ENCODE data around the gene MSMB.
"Not testable (repeated sequence)": the region's sequence is repeated elsewhere in the genome, so short reads cannot be mapped to it uniquely, and the experiment has no call there.

MSMB gene

GRCh38 chr10:46069771-46070463 lies 23.8 kb upstream of the MSMB start:
- ChIA-PET POLR2A (no interaction called here), CTCF (interaction anchor here (0.7 kb wide), 1 partner anchor 10 kb away, joined by 3 read pairs; no protein-coding TSS in a partner anchor)
- no peak for TF ChIP-seq CTCF (IDR thresholded peaks at IDR 0.05; ENCODE audit: control extremely low read depth, extremely low read depth, low read depth, missing control alignments)
- DNase-seq (ENCODE audit: extremely low spot score) = no peak

- ChIA-PET CTCF (no interaction called here), POLR2A (no interaction called here)
- TF ChIP-seq CTCF (IDR thresholded peaks at IDR 0.05; ENCODE audit: control extremely low read depth, extremely low read depth, low read depth, missing control alignments) = no peak
- DNase-seq (ENCODE audit: extremely low spot score) = no peak
Measured at GRCh38 chr10:46068905-46069304, 22.8 kb upstream of the MSMB start.

GRCh38 chr10:46068117-46068516 lies 22.0 kb upstream of the MSMB start:
- ChIA-PET POLR2A (no interaction called here), CTCF (no interaction called here)
- DNase-seq (ENCODE audit: extremely low spot score) = no peak
- TF ChIP-seq CTCF (IDR thresholded peaks at IDR 0.05; ENCODE audit: control extremely low read depth, extremely low read depth, low read depth, missing control alignments) = no peak

- POLR2A ChIA-PET = no interaction called here
- CTCF ChIA-PET = no interaction called here
- no peak for TF ChIP-seq CTCF (IDR thresholded peaks at IDR 0.05; ENCODE audit: control extremely low read depth, extremely low read depth, low read depth, missing control alignments)
- DNase-seq (ENCODE audit: extremely low spot score) = no peak
Measured at GRCh38 chr10:46064269-46064817, 18.3 kb upstream of the MSMB start.

GRCh38 chr10:46062723-46063428 lies 16.8 kb upstream of the MSMB start:
- CTCF ChIA-PET = no interaction called here
- no peak for TF ChIP-seq CTCF (IDR thresholded peaks at IDR 0.05; ENCODE audit: control extremely low read depth, extremely low read depth, low read depth, missing control alignments)
- no peak for DNase-seq (ENCODE audit: extremely low spot score)
- POLR2A ChIA-PET = no interaction called here

- CTCF ChIA-PET = no interaction called here
- POLR2A ChIA-PET = no interaction called here
- no peak for TF ChIP-seq CTCF (IDR thresholded peaks at IDR 0.05; ENCODE audit: control extremely low read depth, extremely low read depth, low read depth, missing control alignments)
- DNase-seq (ENCODE audit: extremely low spot score) = no peak
Measured at GRCh38 chr10:46060706-46061105, 14.6 kb upstream of the MSMB start.

- CTCF ChIA-PET; POLR2A ChIA-PET; DNase-seq (ENCODE audit: extremely low spot score): not testable (repeated sequence)
Measured at GRCh38 chr10:46057927-46058326, 11.9 kb upstream of the MSMB start.

All from GM10248 (cell line).